K562 (cell line): Measurements from ENCODE around the gene IKZF3. TPM values are rescaled to one million over a fixed set of nuclear protein-coding genes. Genes with fewer than 3 reads are reported as not detected.

ENCODE experiments used
- CCAR2 ChIP-seq: fragments of 200-400 bp; formaldehyde crosslinking; IDR thresholded peaks from 2 replicates; pipeline ENCODE4 v1.6.1; 2017; ENCODE audit warnings: mild to moderate bottlenecking, low read depth, low read length
- E2F3 ChIP-seq: fragments of 250-450 bp; sonication (Bioruptor Pico); IDR thresholded peaks from 2 replicates; pipeline ENCODE4 v1.4.0; 2020; ENCODE audit warnings: mild to moderate bottlenecking
- ESRRB ChIP-seq: fragments of 250-450 bp; sonication (Bioruptor Pico); IDR thresholded peaks from 2 replicates; pipeline ENCODE4 v1.5.0; 2020; ENCODE audit warnings: mild to moderate bottlenecking, moderate library complexity, borderline replicate concordance
- ZKSCAN8 ChIP-seq: fragments of 200-800 bp; sonication (Bioruptor generic); IDR thresholded peaks from 2 replicates; pipeline ENCODE4 v1.6.1; 2016; ENCODE audit warnings: missing genetic modification characterization, missing compliant biosample characterization
- ZNF764 ChIP-seq: fragments of 250-450 bp; sonication (Bioruptor Pico); IDR thresholded peaks from 2 replicates; pipeline ENCODE4 v1.4.0; 2020; ENCODE audit warnings: low read depth, mild to moderate bottlenecking, moderate library complexity
- polyA plus RNA-seq, 8 experiments: library from polyadenylated mRNA; depleted of rRNA in 4 of 8; stranded (reverse) in 5 of 8; unstranded in 3 of 8; fragments of >200 nt; fragmentation: Nextera tagmentation in 2 of 8; fragmentation: Illumina TruSeq in 1 of 8; extraction: Ambion mirVana in 2 of 8; extraction: Trizol in 1 of 8; gene quantifications; 2 replicates each; pipeline versions ENCODE4 v1.2.1 to v1.2.3, GENCODE V29; 2011 to 2014; ENCODE audit warnings: inconsistent platforms in 1 of 8, missing spikeins in 1 of 8
- total RNA-seq, 7 experiments: library from RNA; depleted of rRNA in 6 of 7; stranded (reverse); fragments of >200 nt in 6 of 7; fragmentation: Illumina TruSeq in 2 of 7; extraction: Trizol in 2 of 7; gene quantifications; 2 replicates each; pipeline versions ENCODE4 v1.2.1 to v1.2.3, GENCODE V29; 2011 to 2021; ENCODE audit warnings: low replicate concordance in 1 of 7
- TF ChIP-seq, protein P1 (sequence below), 2 experiments: fragments of 150-350 bp in 1 of 2; IDR thresholded peaks; 2 replicates each; pipeline ENCODE4 v1.6.1; 2012 to 2016; ENCODE audit warnings: low read depth in 2 of 2, low read length in 2 of 2, mild to moderate bottlenecking in 1 of 2, moderate library complexity in 1 of 2
- TF ChIP-seq, protein P2 (sequence below): sonication (generic); formaldehyde crosslinking; IDR thresholded peaks from 2 replicates; pipeline ENCODE4 v1.8.0; 2022; ENCODE audit warnings: mild to moderate bottlenecking, low read depth, missing genetic modification reagents
- TF ChIP-seq, protein P3 (sequence below): IDR thresholded peaks from 2 replicates; pipeline ENCODE4 v1.6.1; 2011; ENCODE audit warnings: borderline replicate concordance, low read depth, mild to moderate bottlenecking, moderate library complexity, low read length; ENCODE audit not compliant: insufficient read depth, poor library complexity, severe bottlenecking
- TF ChIP-seq, protein P4 (sequence below): fragments of 450-650 bp; formaldehyde crosslinking; IDR thresholded peaks from 2 replicates; pipeline ENCODE4 v1.4.0; 2020; ENCODE audit warnings: mild to moderate bottlenecking, mixed read lengths
- TF ChIP-seq, protein P5 (sequence below): fragments of 150-350 bp; conservative IDR thresholded peaks from 2 replicates; pipeline ENCODE4 v1.6.1; 2014; ENCODE audit warnings: low read length
- TF ChIP-seq, protein P6 (sequence below): fragments of 450-650 bp; IDR thresholded peaks from 2 replicates; pipeline ENCODE4 v1.7.0; 2016; ENCODE audit warnings: borderline replicate concordance

IKZF3 gene
- total and polyA plus RNA-seq, 9 of the 15 experiments (the other 6 are each of a cell fraction or from before 2014, with no cell fraction given): 0.06 to 1.6 (median 0.62) TPM

DNA sequence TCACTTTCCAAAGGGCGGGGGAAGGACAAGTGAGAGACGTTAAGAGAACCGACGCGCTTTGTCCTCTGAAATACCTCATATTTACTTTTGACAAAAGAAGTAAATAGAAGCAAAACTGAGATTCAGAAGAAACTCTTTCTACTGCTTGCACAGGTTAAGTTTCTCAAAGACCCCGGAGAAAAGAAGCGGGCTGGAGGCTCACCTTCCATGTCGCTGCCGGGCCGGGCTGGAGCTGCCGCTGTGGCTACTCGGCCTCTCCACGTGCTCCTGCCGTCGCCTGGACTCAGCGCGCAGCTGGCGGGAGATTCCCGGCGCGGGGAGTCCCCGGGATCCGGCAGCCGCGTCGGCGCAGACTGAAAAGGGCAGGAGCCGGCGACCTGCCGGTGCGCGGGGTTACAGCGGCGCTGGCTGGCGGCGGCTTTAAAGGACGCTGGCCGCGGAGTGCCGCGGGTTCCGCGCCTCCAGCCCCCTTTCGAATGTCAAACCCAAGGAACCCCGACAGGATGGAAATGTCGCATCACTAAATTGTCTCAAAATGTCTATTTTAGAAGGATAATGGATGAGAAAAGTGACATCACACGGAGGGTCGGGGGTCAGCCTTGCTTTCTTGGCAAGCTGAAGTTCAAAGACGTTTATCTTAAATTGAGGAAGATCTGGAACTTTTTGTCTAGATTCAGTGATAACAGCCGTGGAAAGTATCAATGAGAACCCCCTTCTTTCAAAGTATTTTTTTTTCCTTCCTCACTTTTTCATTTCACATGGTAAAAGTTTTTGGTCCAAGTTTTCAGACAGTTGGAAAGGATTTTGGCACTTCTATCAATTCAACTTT, at the start of gene IKZF3 (continued):
- TF ChIP-seq, protein P1, sequence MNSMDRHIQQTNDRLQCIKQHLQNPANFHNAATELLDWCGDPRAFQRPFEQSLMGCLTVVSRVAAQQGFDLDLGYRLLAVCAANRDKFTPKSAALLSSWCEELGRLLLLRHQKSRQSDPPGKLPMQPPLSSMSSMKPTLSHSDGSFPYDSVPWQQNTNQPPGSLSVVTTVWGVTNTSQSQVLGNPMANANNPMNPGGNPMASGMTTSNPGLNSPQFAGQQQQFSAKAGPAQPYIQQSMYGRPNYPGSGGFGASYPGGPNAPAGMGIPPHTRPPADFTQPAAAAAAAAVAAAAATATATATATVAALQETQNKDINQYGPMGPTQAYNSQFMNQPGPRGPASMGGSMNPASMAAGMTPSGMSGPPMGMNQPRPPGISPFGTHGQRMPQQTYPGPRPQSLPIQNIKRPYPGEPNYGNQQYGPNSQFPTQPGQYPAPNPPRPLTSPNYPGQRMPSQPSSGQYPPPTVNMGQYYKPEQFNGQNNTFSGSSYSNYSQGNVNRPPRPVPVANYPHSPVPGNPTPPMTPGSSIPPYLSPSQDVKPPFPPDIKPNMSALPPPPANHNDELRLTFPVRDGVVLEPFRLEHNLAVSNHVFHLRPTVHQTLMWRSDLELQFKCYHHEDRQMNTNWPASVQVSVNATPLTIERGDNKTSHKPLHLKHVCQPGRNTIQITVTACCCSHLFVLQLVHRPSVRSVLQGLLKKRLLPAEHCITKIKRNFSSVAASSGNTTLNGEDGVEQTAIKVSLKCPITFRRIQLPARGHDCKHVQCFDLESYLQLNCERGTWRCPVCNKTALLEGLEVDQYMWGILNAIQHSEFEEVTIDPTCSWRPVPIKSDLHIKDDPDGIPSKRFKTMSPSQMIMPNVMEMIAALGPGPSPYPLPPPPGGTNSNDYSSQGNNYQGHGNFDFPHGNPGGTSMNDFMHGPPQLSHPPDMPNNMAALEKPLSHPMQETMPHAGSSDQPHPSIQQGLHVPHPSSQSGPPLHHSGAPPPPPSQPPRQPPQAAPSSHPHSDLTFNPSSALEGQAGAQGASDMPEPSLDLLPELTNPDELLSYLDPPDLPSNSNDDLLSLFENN (IDR thresholded peaks at IDR 0.05; ENCODE audit: low read depth in 2 of 2, low read length in 2 of 2): no peak
- TF ChIP-seq, protein P2, sequence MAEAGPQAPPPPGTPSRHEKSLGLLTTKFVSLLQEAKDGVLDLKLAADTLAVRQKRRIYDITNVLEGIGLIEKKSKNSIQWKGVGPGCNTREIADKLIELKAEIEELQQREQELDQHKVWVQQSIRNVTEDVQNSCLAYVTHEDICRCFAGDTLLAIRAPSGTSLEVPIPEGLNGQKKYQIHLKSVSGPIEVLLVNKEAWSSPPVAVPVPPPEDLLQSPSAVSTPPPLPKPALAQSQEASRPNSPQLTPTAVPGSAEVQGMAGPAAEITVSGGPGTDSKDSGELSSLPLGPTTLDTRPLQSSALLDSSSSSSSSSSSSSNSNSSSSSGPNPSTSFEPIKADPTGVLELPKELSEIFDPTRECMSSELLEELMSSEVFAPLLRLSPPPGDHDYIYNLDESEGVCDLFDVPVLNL (CRISPR knock-in tag): no peak
- TF ChIP-seq, protein P3, sequence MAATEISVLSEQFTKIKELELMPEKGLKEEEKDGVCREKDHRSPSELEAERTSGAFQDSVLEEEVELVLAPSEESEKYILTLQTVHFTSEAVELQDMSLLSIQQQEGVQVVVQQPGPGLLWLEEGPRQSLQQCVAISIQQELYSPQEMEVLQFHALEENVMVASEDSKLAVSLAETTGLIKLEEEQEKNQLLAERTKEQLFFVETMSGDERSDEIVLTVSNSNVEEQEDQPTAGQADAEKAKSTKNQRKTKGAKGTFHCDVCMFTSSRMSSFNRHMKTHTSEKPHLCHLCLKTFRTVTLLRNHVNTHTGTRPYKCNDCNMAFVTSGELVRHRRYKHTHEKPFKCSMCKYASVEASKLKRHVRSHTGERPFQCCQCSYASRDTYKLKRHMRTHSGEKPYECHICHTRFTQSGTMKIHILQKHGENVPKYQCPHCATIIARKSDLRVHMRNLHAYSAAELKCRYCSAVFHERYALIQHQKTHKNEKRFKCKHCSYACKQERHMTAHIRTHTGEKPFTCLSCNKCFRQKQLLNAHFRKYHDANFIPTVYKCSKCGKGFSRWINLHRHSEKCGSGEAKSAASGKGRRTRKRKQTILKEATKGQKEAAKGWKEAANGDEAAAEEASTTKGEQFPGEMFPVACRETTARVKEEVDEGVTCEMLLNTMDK: no peak
- TF ChIP-seq ESRRB (CRISPR knock-in tag) (no peak), ZNF764 (CRISPR knock-in tag) (no peak), E2F3 (CRISPR knock-in tag) (peak; percentile 91), CCAR2 (no peak), ZKSCAN8 (no peak)
- TF ChIP-seq, protein P4, sequence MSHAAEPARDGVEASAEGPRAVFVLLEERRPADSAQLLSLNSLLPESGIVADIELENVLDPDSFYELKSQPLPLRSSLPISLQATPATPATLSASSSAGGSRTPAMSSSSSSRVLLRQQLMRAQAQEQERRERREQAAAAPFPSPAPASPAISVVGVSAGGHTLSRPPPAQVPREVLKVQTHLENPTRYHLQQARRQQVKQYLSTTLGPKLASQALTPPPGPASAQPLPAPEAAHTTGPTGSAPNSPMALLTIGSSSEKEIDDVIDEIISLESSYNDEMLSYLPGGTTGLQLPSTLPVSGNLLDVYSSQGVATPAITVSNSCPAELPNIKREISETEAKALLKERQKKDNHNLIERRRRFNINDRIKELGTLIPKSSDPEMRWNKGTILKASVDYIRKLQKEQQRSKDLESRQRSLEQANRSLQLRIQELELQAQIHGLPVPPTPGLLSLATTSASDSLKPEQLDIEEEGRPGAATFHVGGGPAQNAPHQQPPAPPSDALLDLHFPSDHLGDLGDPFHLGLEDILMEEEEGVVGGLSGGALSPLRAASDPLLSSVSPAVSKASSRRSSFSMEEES (CRISPR knock-in tag): no peak
- TF ChIP-seq, protein P5, sequence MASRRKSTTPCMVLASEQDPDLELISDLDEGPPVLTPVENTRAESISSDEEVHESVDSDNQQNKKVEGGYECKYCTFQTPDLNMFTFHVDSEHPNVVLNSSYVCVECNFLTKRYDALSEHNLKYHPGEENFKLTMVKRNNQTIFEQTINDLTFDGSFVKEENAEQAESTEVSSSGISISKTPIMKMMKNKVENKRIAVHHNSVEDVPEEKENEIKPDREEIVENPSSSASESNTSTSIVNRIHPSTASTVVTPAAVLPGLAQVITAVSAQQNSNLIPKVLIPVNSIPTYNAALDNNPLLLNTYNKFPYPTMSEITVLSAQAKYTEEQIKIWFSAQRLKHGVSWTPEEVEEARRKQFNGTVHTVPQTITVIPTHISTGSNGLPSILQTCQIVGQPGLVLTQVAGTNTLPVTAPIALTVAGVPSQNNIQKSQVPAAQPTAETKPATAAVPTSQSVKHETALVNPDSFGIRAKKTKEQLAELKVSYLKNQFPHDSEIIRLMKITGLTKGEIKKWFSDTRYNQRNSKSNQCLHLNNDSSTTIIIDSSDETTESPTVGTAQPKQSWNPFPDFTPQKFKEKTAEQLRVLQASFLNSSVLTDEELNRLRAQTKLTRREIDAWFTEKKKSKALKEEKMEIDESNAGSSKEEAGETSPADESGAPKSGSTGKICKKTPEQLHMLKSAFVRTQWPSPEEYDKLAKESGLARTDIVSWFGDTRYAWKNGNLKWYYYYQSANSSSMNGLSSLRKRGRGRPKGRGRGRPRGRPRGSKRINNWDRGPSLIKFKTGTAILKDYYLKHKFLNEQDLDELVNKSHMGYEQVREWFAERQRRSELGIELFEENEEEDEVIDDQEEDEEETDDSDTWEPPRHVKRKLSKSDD: no peak
- TF ChIP-seq, protein P6, sequence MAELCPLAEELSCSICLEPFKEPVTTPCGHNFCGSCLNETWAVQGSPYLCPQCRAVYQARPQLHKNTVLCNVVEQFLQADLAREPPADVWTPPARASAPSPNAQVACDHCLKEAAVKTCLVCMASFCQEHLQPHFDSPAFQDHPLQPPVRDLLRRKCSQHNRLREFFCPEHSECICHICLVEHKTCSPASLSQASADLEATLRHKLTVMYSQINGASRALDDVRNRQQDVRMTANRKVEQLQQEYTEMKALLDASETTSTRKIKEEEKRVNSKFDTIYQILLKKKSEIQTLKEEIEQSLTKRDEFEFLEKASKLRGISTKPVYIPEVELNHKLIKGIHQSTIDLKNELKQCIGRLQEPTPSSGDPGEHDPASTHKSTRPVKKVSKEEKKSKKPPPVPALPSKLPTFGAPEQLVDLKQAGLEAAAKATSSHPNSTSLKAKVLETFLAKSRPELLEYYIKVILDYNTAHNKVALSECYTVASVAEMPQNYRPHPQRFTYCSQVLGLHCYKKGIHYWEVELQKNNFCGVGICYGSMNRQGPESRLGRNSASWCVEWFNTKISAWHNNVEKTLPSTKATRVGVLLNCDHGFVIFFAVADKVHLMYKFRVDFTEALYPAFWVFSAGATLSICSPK: no peak
